Measurements from ENCODE around the gene MORN5.

The MORN5 gene

DNA sequence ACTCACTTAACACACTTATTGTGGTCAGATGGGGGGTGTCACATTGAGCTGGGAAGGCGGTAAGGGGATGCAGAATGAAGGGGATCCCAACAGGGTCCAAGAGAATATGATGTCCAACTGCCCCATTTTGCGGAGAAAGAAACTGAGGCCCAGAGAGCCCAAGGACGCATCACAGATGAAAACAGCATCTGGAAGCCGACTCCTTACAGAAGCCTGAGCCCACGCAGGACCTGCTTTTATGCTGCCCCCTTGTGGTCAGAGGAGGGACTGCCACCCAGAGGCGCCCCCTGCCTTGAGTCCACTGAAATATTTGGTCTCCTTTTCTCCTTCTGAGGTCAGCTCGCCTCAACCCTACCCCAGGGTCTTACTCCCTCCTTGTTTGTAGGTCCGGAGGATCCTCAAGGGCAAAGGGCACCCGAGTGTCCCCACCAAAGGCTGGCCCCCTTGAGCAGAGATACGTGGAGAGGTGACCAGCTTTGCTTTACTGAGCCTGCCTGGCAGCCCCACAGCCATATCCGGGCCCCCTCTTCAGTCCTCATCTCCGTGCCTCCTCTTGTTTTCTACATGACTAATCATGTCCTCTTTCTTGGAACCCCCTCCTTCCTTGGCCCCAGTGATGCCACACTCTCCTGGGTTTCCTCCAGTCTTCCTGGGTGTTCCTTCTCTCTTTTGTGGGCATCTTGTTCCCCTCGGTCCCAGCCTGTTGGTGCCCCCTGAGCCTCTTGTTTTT lies 36.6 kb upstream of the MORN5 start:
- in situ Hi-C loops (cut with HindIII; ENCODE audit: low pct_ligation_motif_present, low pct_unique_long_range_greater_than_20kb, low sequenced_read_pairs), result no loop called here

DNA sequence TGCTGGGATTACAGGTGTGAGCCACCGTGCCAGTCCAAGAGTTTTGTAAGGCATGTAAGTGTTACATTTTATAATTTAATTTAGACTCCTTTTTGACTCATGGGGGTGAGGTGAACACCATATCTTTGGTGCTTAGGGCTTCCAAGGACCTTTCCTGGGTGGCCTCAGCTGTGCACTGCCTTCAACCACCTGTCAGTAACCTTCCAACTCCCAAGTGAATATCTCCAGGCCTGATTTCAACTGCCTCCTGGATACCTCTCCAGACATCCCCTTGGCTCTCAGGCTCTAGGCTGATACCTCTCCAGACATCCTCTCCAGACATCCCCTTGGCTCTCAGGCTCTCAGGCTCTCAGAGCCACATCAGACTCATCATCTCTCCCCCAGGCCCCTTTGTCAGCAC lies 35.7 kb upstream of the MORN5 start:
- DNase-seq, result no peak
- in situ Hi-C loops (cut with HindIII; ENCODE audit: low pct_ligation_motif_present, low pct_unique_long_range_greater_than_20kb, low sequenced_read_pairs), result no loop called here

More for the DNA sequence above, 36.6 kb upstream of the MORN5 start:
- DNase-seq, result peak; percentile 62

DNA sequence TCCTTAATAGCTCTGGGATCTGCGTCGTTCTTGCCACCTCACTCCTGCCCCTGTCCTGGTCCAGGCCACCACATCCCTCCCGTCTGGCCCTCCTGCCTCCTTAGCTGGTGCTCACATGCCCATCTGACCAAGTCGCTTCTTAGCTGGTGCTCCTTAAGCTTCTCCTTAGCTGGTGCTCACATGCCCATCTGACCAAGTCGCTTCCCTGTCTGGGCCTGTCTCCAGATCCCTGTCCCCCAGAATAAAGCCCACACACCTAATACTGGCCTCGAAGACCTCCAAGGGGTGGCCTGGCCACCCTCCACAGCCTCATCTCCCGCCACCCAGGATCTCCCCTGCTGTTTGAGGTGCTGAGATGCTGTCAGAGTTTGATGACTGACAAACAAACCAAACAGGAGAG lies 35.2 kb upstream of the MORN5 start:
- DNase-seq, result no peak
- in situ Hi-C loops (cut with HindIII; ENCODE audit: low pct_ligation_motif_present, low pct_unique_long_range_greater_than_20kb, low sequenced_read_pairs), result no loop called here

DNA sequence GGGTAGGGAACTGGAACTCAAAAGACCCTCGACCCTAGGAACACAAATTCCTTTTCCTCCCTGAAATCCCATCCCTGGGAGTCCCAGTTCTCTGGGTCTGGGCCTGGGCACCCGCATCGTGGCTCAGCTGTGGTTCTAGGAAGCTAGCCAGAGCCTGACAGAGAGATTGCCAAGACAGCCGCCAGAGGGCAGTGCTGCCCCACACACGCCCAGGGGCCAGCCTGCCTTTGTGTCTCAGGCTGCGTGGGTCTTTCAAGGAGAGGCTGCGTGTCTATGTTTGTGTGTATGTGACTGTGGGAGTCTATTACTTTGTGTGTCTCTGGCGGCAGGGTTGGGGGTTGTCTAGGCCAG lies 34.6 kb upstream of the MORN5 start:
- in situ Hi-C loops (cut with HindIII; ENCODE audit: low pct_ligation_motif_present, low pct_unique_long_range_greater_than_20kb, low sequenced_read_pairs), result no loop called here

DNA sequence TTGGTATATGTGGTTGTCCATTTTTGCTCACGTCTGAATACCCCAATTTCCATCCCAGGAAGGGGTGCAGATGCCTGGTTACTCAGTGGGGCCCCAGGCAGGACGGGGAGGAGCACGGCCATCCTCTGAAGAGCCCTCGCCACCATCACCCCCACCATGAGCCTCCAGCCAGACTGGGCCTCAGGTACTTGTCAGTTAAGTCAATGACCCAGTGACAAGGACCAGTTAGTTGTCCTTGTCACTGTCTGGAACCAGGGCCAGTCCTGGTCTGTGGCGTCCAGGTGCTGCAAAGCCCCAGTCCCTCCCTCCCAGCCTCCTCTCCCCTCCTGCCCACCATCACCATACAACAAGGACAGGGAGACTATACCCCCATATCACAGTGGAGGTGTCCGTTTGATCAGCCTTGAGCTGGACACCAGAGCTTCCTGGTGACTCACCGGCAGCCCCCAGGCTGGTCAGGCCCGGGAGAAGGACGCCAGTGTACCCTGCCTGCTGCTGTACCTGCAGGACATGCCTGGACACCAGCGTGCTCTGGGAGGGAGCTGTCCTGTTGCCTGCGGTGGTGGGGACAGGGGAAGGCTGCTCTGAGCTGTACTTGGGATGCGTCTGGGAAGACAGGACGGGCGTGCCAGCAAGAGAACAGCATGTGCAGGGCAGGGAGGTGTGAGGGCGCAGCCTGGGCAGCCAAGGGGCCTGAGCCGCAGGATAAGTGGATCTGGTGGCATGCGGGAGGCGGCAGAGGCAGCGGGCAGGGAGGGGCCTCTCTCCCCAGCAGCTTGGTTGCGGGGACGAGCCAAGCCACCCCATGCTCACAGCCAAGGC lies 34.0 kb upstream of the MORN5 start:
- in situ Hi-C loops (cut with HindIII; ENCODE audit: low pct_ligation_motif_present, low pct_unique_long_range_greater_than_20kb, low sequenced_read_pairs), result no loop called here
- peak; percentile 27 for DNase-seq

More for the DNA sequence above, 34.6 kb upstream of the MORN5 start:
- peak; percentile 62 for DNase-seq

DNA sequence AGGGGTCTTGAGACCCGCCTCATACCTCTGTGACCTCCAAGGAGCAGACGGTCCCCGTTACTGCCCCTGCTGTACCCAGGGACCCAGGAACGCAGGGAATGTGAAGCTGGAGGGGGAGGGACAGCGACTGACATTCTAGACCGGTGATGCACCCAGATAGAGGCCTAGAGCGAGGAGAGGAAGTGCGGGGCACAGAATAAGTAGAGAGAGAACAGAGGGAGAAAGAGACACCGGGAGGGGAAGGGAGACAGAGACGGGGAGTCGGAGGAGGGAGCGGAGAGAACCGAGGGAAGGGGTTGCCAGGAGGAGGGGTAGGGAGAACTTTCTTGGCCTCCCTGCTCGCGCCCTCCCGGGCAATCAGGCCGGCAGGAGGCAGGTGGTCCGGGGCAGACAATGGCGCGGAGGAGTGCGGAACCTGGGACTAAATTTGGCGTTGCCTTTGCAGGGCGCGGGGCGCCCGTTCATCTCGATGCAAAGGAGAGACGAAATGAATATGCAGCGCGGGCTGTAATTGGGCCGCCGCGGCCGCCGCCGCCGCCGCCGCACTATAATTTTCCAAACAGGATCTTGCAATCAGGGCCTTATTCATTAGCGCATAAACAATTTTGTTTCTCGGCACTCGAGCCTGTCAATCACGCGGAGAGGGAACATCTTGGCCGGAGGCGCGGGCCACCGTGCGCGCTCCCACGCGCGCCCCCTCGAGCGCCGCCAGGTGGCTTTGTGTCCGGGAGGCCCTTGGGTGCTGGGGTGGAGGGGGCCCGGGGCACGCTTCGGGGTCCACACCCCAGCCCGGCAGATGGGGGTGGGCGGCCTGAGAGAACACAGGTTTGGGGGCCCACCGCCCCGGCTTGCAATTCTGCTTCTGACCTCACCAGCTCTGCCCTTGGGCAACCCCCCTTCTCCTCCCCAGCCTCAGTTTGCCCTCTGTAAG lies 33.1 kb upstream of the MORN5 start:
- DNase-seq, result peak; percentile 55
- in situ Hi-C loops (cut with HindIII; ENCODE audit: low pct_ligation_motif_present, low pct_unique_long_range_greater_than_20kb, low sequenced_read_pairs), result no loop called here

DNA sequence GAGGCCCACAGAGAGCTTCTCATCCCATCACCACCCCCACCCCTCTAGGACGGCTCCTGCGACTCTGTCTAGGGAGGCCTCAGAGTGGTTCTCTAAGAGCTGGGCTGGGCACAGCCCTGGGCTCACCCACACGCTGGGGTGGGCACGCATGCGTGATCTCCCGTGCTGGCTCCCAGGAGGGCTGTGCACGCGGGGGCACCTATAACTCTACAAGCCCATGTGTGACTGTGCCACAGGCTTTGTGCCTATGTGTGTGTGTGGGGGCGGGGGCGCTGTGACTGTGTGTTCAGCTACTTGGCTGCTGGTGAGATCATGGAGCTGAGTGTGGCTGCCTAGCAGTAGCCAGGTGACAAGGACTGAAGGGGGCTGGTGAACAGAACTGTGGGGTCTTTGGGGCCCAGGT lies 32.3 kb upstream of the MORN5 start:
- no peak for DNase-seq
- in situ Hi-C loops (cut with HindIII; ENCODE audit: low pct_ligation_motif_present, low pct_unique_long_range_greater_than_20kb, low sequenced_read_pairs), result no loop called here

DNA sequence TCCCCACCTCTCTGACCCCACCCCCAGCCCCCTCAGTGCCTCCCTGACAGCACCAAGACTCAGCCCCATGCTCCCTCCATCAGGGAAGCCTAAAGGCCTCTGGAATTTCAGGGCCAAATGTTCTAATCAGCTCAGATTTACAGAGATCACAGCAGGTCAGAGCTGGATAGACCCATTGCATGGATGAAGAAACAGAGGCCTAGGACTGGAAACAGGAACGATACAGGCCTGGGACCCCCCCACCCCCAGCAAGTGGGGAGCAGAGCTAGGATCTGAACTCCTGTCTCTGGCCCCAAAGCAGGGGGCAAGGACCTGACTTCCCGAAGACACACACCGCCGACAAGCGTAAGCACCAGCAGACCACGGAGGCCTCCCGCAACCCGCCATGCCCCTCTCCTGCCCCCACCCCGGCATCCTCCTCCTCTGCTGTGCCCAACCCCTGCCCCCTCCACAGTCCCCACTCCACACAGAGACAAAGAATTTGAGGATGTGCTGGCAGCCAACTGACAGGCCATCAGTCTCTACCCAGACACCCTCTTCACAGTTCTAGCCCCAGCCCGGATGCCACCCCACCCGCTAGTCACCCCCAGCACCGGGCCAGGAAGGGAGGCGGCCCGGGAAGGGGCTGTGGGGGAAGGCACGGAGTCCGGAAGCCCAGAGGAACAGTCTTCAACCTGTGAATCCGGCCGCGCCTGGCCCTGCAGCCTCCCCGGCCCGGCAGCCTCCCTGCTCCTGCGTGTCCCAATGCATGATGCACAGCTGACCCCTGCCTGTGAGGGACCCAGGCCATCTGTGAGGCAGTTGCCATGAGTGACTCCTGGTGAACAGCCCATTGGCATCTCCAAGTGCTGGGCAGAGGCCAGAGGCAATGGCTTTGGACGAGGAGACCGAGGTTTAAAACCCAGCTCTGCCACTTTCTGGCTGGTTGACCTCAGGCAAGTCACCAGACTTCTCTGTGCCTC lies 31.4 kb upstream of the MORN5 start:
- in situ Hi-C loops (cut with HindIII; ENCODE audit: low pct_ligation_motif_present, low pct_unique_long_range_greater_than_20kb, low sequenced_read_pairs), result no loop called here
- DNase-seq, result no peak

DNA sequence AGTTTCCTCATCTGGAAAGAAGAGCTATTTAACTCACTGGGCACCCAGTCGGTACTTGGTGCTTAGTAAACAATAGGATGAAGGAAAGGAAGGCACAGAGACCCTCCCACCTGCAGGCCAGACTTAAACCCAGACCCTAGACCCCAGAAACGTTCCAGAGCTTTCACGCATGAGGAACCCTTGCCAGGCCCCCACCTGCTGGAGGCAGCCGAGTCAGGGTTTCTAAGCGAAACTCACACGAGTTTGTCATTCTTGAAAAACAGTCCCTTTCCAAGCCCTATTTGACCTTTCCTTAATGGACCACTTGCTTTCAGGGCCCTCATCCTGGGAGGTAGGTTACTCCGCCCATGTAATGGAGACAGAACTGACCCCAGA lies 30.8 kb upstream of the MORN5 start:
- no peak for DNase-seq
- in situ Hi-C loops (cut with HindIII; ENCODE audit: low pct_ligation_motif_present, low pct_unique_long_range_greater_than_20kb, low sequenced_read_pairs), result no loop called here

DNA sequence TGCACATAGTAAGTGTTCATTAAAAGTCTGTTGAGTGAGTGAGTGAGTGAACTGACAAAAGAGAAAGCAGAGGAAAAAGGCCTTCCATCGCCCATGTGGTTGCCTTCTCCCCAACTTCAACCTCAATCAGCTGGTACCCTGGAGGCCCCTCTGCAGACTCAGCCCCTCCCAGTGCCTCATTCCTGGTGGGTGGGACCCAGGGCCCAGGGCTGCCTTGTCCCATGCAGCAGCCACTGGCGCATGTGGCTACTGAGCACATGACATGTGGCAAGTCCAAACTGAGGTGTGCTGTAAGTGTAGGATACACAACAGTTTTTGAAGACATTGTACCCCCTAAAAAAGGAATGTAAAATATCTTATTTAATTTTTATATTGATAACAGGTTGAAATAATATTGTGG lies 29.7 kb upstream of the MORN5 start:
- in situ Hi-C loops (cut with HindIII; ENCODE audit: low pct_ligation_motif_present, low pct_unique_long_range_greater_than_20kb, low sequenced_read_pairs), result no loop called here
- no peak for DNase-seq

DNA sequence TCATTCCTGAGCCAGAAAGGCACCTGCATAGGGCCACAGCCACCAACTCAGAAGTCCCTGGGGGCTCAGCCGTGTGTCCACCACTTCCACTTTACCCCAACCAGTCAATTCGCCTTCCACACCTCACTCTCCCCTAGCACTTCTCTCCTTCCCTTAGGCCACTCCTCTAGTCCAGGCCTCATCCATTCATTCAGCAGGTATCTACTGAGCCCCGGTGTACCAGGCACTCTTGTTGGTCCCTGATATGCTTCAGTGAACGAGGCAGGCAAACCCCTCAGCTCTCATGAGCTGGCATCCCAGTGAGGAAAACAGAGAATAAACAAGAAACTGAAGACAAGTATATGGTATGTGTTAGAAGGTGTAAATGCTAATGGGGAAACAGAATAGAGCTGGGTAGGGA lies 28.9 kb upstream of the MORN5 start:
- in situ Hi-C loops (cut with HindIII; ENCODE audit: low pct_ligation_motif_present, low pct_unique_long_range_greater_than_20kb, low sequenced_read_pairs), result no loop called here
- DNase-seq, result no peak

DNA sequence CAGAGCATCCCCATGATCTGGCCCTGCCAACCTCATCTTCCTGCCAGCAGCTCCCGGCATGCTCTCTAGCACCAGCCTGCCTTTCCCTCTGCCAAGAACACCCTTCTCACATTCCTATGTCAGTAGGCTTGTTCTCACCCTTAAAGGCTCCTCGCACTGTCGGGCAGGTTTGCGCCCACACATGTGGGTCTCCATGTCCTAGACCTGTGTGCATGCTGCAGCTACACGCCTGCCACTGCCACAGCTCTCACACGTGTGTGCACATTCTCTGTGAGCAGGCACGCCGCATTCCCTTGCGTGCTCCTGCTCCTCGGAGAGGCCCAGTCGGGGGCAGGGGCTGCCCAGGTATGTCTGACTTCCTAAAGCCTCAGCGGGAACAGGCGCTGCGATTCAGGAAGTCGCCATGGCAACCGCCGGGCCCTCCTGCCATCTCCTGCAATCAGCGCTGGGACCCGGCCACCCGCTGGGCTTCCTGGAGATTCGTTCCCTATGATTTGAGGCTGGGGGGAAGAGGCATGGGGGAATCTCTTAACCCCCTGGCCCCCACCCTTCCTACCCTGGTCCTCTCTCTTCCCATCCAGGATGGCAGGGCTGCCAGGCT lies 28.2 kb upstream of the MORN5 start:
- in situ Hi-C loops (cut with HindIII; ENCODE audit: low pct_ligation_motif_present, low pct_unique_long_range_greater_than_20kb, low sequenced_read_pairs), result no loop called here
- DNase-seq, result no peak

DNA sequence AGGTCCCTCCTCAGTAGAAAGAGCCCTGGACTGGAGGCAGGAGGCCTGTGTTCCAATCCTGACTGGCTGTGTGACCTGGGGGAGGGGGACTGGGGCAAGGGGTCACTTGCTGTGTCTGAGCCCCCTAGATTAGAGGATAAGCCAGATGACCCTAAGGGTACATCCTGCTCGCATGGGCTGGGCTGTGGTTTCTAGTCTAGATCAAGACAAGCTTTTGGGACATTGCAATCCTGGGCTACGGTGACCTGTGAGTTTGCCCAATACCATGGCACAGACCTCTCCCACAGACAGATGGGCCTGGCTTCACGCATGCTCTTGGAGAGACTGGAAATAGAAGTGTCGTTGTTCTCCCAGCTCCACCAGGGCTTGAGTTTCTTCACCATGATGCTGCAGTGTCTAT lies 27.2 kb upstream of the MORN5 start:
- no peak for DNase-seq
- in situ Hi-C loops (cut with HindIII; ENCODE audit: low pct_ligation_motif_present, low pct_unique_long_range_greater_than_20kb, low sequenced_read_pairs), result no loop called here

DNA sequence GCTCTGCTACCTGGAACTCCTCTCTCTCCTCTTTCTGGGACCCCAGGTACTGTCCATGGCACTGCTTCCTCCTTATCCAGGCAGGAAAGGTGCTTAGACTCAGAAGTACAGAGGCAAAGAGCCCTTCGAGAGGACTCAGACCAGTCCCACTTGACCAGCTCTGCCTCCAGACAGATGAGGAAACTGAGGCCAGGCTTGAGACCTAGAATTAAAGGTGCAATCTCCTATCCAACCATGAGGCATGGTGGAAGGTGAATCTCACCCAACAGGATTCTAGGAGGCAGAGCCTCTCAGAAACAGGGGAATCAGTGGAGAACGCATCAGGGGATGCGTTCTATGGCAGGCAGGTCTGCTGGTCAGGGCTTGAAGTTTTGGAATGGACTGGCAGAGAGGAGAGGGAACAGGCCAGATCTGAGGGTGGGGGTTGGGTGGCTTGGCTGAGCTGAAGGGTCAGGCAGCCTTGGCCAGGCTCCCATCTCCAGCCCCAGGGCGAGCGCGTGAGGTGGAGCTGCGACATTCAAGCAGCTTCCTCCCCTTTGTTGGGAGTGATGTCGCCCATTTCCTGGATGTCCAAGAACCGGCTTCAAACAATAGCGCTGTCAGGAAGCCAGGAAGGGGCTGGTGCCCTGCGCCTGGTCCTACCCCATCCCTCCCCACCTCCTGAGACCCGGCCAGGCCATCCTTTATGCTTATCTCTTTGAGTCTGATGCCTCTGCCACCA lies 26.3 kb upstream of the MORN5 start:
- DNase-seq, result no peak
- in situ Hi-C loops (cut with HindIII; ENCODE audit: low pct_ligation_motif_present, low pct_unique_long_range_greater_than_20kb, low sequenced_read_pairs), result no loop called here

DNA sequence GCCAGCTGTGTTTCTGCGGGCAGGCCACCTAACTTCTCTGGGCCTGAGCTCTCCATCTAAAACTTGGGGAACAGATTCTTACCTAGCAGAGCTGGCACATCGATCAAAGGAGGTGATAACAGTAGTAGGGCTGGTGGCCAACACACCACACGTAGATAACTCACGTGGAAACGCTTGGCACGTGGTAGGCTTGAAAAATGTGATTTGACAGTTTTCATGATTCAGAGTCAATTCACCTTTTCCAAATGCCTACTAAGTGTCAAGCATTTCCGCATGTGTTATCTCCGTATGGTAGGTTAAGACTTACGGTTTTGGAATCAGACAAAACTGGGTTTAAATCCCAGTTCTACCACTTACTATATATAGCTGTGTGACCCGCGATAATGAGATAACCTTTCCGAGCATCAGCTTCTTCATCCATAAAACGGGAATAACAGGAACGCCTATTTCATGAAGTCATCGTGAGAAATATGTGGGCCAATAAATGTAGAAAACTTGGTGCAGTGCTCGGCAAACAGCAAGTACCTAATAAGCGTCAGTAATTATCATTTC lies 25.6 kb upstream of the MORN5 start:
- no peak for DNase-seq
- in situ Hi-C loops (cut with HindIII; ENCODE audit: low pct_ligation_motif_present, low pct_unique_long_range_greater_than_20kb, low sequenced_read_pairs), result no loop called here

DNA sequence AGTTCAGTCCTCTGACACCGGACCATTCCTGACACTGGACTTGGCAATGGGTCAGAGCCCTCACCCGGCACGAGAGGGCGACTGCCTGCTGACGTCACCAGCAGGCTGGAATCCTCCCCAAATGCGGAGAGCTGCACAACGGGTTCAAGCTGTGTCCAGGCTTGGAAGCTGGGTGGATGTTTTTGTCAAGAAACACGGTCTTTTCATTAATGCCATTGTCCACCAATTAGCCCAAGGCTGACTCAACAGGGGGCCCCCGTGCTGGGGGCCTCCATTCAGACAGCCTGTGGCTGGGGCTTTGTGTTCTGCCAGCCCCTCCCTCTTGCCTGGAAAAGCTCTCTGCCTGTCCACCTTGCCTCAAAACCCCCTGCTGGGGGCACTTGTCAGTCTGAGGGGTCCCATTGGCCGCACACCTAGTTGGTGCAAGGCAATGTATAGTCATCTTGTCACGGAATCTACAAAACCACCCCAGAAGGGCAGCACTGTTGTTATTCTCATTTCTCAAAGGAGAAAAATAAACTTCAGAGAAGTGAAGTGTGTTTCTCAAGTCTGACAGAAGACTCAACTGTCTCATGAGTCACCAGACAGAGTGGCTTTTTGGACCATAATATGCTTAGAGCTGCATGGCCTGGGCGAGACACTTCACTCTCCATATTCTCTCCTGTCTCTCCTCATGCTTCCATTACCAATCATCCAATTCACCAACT lies 24.7 kb upstream of the MORN5 start:
- in situ Hi-C loops (cut with HindIII; ENCODE audit: low pct_ligation_motif_present, low pct_unique_long_range_greater_than_20kb, low sequenced_read_pairs), result no loop called here
- no peak for DNase-seq

DNA sequence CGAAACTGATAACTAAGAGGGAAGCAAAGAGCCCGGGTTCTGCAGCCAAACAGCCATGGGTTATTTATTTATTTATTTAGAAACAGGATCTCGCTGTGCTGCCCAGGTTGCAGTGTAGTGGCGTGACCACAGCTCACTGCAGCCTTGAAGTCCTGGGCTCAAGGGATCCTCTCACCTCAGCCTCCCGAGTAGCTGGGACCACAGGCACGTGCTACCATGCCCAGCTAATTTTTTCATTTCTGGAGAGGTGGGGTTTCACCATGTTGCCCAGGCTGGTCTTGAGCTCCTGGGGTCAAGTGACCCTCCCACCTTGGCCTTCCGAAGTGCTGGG lies 24.2 kb upstream of the MORN5 start:
- in situ Hi-C loops (cut with HindIII; ENCODE audit: low pct_ligation_motif_present, low pct_unique_long_range_greater_than_20kb, low sequenced_read_pairs), result no loop called here
- DNase-seq, result no peak

Data from ACHN (cell line).